Measurements from ENCODE around the gene PRR12.

DNA sequence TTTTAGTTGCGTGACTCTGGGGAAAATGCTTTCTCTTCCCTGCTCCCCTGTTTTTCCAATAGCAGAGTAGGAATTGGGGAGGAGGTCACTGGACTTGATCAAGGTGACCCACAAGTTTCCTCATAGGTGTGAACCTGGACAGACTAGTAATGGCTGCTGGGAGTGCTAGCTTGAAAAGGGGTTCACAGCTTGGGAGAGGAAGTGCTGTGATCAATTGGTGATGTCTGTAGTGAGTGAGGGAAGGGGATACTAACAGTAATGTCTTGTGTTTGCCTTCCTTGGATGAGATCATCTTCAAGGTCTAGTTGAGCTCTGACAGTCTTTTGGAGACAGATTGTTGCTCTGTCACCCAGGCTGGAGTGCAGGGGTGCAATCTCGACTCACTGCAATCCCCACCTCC is 76.5 kb downstream of the PRR12 start:
- TF ChIP-seq POLR2AphosphoS5 (IDR thresholded peaks at IDR 0.05; ENCODE audit: insufficient read depth, low read depth, low read length) (no peak), POLR2A (IDR thresholded peaks at IDR 0.05; ENCODE audit: low read depth, low read length) (no peak), GATA2 (IDR thresholded peaks at IDR 0.05; ENCODE audit: insufficient read depth, insufficient read length, low read depth, low read length) (no peak), MAX (IDR thresholded peaks at IDR 0.05; ENCODE audit: insufficient read depth, insufficient read length) (no peak), EZH2 (IDR thresholded peaks at IDR 0.05; ENCODE audit: borderline replicate concordance, low read depth, low read length, severe bottlenecking) (no peak)
- TF ChIP-seq, protein P1, sequence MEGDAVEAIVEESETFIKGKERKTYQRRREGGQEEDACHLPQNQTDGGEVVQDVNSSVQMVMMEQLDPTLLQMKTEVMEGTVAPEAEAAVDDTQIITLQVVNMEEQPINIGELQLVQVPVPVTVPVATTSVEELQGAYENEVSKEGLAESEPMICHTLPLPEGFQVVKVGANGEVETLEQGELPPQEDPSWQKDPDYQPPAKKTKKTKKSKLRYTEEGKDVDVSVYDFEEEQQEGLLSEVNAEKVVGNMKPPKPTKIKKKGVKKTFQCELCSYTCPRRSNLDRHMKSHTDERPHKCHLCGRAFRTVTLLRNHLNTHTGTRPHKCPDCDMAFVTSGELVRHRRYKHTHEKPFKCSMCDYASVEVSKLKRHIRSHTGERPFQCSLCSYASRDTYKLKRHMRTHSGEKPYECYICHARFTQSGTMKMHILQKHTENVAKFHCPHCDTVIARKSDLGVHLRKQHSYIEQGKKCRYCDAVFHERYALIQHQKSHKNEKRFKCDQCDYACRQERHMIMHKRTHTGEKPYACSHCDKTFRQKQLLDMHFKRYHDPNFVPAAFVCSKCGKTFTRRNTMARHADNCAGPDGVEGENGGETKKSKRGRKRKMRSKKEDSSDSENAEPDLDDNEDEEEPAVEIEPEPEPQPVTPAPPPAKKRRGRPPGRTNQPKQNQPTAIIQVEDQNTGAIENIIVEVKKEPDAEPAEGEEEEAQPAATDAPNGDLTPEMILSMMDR (IDR thresholded peaks at IDR 0.05; ENCODE audit: extremely low read depth in 1 of 2, insufficient read depth in 1 of 2, low read depth in 1 of 2, low read length in 2 of 2): no peak
